DOHH2 (cell line): ENCODE measurements around the gene TRPM3.

Source experiments
- H3F3A ChIP-seq: fragments of 200-600 bp; sonication (generic), shearing (Covaris generic); 2 replicates; pipeline ENCODE4 v1.6.0; 2016; ENCODE audit warnings: antibody characterized with exemption, mild to moderate bottlenecking; ENCODE audit not compliant: control insufficient read depth, insufficient read depth
- H3K27ac ChIP-seq: fragments of 200-600 bp; sonication (generic); 2 replicates; pipeline ENCODE4 v1.5.1; 2014; ENCODE audit warnings: low read depth, mild to moderate bottlenecking, low read length, moderate library complexity
- H3K27me3 ChIP-seq: fragments of 200-600 bp; sonication (generic); 2 replicates; pipeline ENCODE4 v1.6.1; 2014; ENCODE audit warnings: mild to moderate bottlenecking, low read length, mixed read lengths; ENCODE audit not compliant: control insufficient read depth
- H3K36me3 ChIP-seq: fragments of 200-600 bp; sonication (generic); 2 replicates; pipeline ENCODE4 v1.6.1; 2014; ENCODE audit warnings: mild to moderate bottlenecking, low read length, moderate library complexity, mixed read lengths; ENCODE audit not compliant: control insufficient read depth
- H3K4me1 ChIP-seq: fragments of 200-600 bp; sonication (generic); 2 replicates; pipeline ENCODE4 v1.6.1; 2014; ENCODE audit warnings: mild to moderate bottlenecking, low read length, mixed read lengths; ENCODE audit not compliant: control insufficient read depth
- H3K4me2 ChIP-seq: fragments of 200-600 bp; sonication (generic); 2 replicates; pipeline ENCODE4 v1.6.0; 2014; ENCODE audit warnings: mild to moderate bottlenecking, low read length, moderate library complexity
- H3K4me3 ChIP-seq: fragments of 200-600 bp; sonication (generic); 2 replicates; pipeline ENCODE4 v1.5.1; 2014; ENCODE audit warnings: mild to moderate bottlenecking, low read length, mixed read lengths
- H3K79me2 ChIP-seq: fragments of 200-600 bp; sonication (generic); 2 replicates; pipeline ENCODE4 v1.6.1; 2014; ENCODE audit warnings: mild to moderate bottlenecking, low read length, mixed read lengths; ENCODE audit not compliant: control insufficient read depth
- H3K9me2 ChIP-seq: fragments of 200-600 bp; sonication (generic); replicated peaks from 2 replicates; pipeline ENCODE4 v1.6.1; 2014; ENCODE audit warnings: mild to moderate bottlenecking, low read length, mixed read lengths; ENCODE audit not compliant: control insufficient read depth
- H3K9me3 ChIP-seq: fragments of 200-600 bp; sonication (generic); 2 replicates; pipeline ENCODE4 v1.6.1; 2014; ENCODE audit warnings: antibody characterized with exemption, low read length, mixed read lengths; ENCODE audit not compliant: control insufficient read depth, insufficient read depth
- H4K20me1 ChIP-seq: fragments of 200-600 bp; sonication (generic); 2 replicates; pipeline ENCODE4 v1.6.0; 2014; ENCODE audit warnings: low read depth, mild to moderate bottlenecking, antibody characterized with exemption, low read length, moderate library complexity; ENCODE audit not compliant: control insufficient read depth, insufficient read depth
- EZH2phosphoT487 ChIP-seq: fragments of 200-600 bp; sonication (generic); IDR thresholded peaks from 2 replicates; pipeline ENCODE4 v1.6.1; 2017; ENCODE audit warnings: borderline replicate concordance, mild to moderate bottlenecking, antibody characterized with exemption, low read length, moderate library complexity, mixed read lengths
- TF ChIP-seq, protein P1 (sequence below): fragments of 200-600 bp; sonication (generic); IDR thresholded peaks from one replicate; pipeline ENCODE4 v1.5.1; 2014; ENCODE audit warnings: antibody characterized with exemption, mild to moderate bottlenecking, low read depth, low read length; ENCODE audit not compliant: poor library complexity, severe bottlenecking

The TRPM3 gene

GRCh38 chr9:70677055-70677735 lies 444.2 kb downstream of the TRPM3 start:
- H3K27me3 ChIP-seq = no peaks in the 10 kb centered on the region
- H3K4me3 ChIP-seq = no peak overlapping the region
- H3K27ac ChIP-seq = no peak overlapping the region
- no peaks in the 10 kb centered on the region for H3F3A ChIP-seq
- TF ChIP-seq, protein P1, sequence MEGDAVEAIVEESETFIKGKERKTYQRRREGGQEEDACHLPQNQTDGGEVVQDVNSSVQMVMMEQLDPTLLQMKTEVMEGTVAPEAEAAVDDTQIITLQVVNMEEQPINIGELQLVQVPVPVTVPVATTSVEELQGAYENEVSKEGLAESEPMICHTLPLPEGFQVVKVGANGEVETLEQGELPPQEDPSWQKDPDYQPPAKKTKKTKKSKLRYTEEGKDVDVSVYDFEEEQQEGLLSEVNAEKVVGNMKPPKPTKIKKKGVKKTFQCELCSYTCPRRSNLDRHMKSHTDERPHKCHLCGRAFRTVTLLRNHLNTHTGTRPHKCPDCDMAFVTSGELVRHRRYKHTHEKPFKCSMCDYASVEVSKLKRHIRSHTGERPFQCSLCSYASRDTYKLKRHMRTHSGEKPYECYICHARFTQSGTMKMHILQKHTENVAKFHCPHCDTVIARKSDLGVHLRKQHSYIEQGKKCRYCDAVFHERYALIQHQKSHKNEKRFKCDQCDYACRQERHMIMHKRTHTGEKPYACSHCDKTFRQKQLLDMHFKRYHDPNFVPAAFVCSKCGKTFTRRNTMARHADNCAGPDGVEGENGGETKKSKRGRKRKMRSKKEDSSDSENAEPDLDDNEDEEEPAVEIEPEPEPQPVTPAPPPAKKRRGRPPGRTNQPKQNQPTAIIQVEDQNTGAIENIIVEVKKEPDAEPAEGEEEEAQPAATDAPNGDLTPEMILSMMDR = no peak
- TF ChIP-seq EZH2phosphoT487 = no peak
- no peaks in the 10 kb centered on the region for H3K36me3 ChIP-seq
- no peaks in the 10 kb centered on the region for H4K20me1 ChIP-seq
- no peak overlapping the region for H3K4me2 ChIP-seq
- H3K9me2 ChIP-seq = no peaks in the 10 kb centered on the region
- H3K4me1 ChIP-seq = no peaks in the 10 kb centered on the region
- H3K9me3 ChIP-seq = no peaks in the 10 kb centered on the region
- H3K79me2 ChIP-seq = no peaks in the 10 kb centered on the region

GRCh38 chr9:70675868-70676370 lies 445.5 kb downstream of the TRPM3 start:
- Histone ChIP-seq H3K27ac (no peak overlapping the region), H3K4me2 (no peak overlapping the region), H3K9me2 (no peaks in the 10 kb centered on the region), H3K36me3 (no peaks in the 10 kb centered on the region), H4K20me1 (no peaks in the 10 kb centered on the region), H3K27me3 (no peaks in the 10 kb centered on the region), H3K4me1 (no peaks in the 10 kb centered on the region), H3K4me3 (no peak overlapping the region), H3K9me3 (no peaks in the 10 kb centered on the region), H3K79me2 (no peaks in the 10 kb centered on the region), H3F3A (no peaks in the 10 kb centered on the region)
- TF ChIP-seq, protein P1 = no peak
- TF ChIP-seq EZH2phosphoT487 = no peak

- Histone ChIP-seq H3K4me2 (no peak overlapping the region), H3K79me2 (no peaks in the 10 kb centered on the region), H3K27ac (no peak overlapping the region), H3K4me1 (no peaks in the 10 kb centered on the region), H3K27me3 (no peaks in the 10 kb centered on the region), H3K36me3 (no peaks in the 10 kb centered on the region), H4K20me1 (no peaks in the 10 kb centered on the region), H3F3A (no peaks in the 10 kb centered on the region), H3K9me2 (no peaks in the 10 kb centered on the region), H3K4me3 (no peak overlapping the region), H3K9me3 (no peaks in the 10 kb centered on the region)
- TF ChIP-seq EZH2phosphoT487 = no peak
- TF ChIP-seq, protein P1 = no peak
These were observed 447.6 kb downstream of the TRPM3 start for GRCh38 chr9:70673844-70674243.
